Stimulated activated effector memory CD8-positive, alpha-beta T cell treated with anti-CD3 and anti-CD28 coated beads, Interleukin-12 subunit alpha, Interleukin-12 subunit beta, amount 100 ng/mL, for 72 hours (primary cell): Measurements from ENCODE around the gene CD96.
"Not testable (repeated sequence)": the region's sequence is repeated elsewhere in the genome, so short reads cannot be mapped to it uniquely, and the experiment has no call there.

ENCODE experiments used
- ATAC-seq: fragments of 150-1000 bp; cut with Tn5 transposase; 2 replicates; pipeline ENCODE4 v1.10.0; 2021
- DNase-seq, 2 donors: peaks; one replicate each; pipeline ENCODE4 v3.0.0; 2021 to 2022; ENCODE audit warnings: low spot score in 2 of 2
- H3K27ac Mint-ChIP-seq: one replicate; pipeline ENCODE4 v1.8.0; 2022; ENCODE audit warnings: mild to moderate bottlenecking, mixed read lengths
- H3K36me3 Mint-ChIP-seq: one replicate; pipeline ENCODE4 v1.8.0; 2022; ENCODE audit warnings: mild to moderate bottlenecking, mixed read lengths
- H3K4me1 Mint-ChIP-seq: one replicate; pipeline ENCODE4 v1.8.0; 2022; ENCODE audit warnings: mixed read lengths
- H3K4me3 Mint-ChIP-seq: one replicate; pipeline ENCODE4 v1.8.0; 2022; ENCODE audit warnings: mild to moderate bottlenecking, mixed read lengths
- H3K9me3 Mint-ChIP-seq: one replicate; pipeline ENCODE4 v1.8.0; 2022; ENCODE audit warnings: mixed read lengths

Gene CD96

GRCh38 chr3:111652492-111653180, 110.6 kb downstream of the CD96 start:
- Mint-ChIP-seq H3K9me3 (peaks cover 4% of the 10 kb centered on the region), H3K4me1 (peaks cover 6% of the 10 kb centered on the region), H3K36me3 (peaks cover 72% of the 10 kb centered on the region), H3K4me3 (no peak overlapping the region), H3K27ac (peak overlapping the region; percentile 47)
- ATAC-seq = peak; percentile 62
- DNase-seq = no peak

- ATAC-seq = no peak
- no peak overlapping the region for H3K4me3 Mint-ChIP-seq
- no peak overlapping the region for H3K27ac Mint-ChIP-seq
- peaks cover 61% of the 10 kb centered on the region for H3K36me3 Mint-ChIP-seq
- no peak for DNase-seq
- peaks cover 2% of the 10 kb centered on the region for H3K4me1 Mint-ChIP-seq
- peaks cover 4% of the 10 kb centered on the region for H3K9me3 Mint-ChIP-seq
These were observed 111.8 kb downstream of the CD96 start for GRCh38 chr3:111653766-111654165.

- DNase-seq = no peak
- no peak overlapping the region for H3K27ac Mint-ChIP-seq
- no peak overlapping the region for H3K4me3 Mint-ChIP-seq
- peaks cover 16% of the 10 kb centered on the region for H3K4me1 Mint-ChIP-seq
- peaks cover 37% of the 10 kb centered on the region for H3K36me3 Mint-ChIP-seq
- no peak for ATAC-seq
- H3K9me3 Mint-ChIP-seq = peaks cover 12% of the 10 kb centered on the region
These were observed 120.0 kb downstream of the CD96 start for GRCh38 chr3:111662012-111662411.

GRCh38 chr3:111662907-111663306, 120.9 kb downstream of the CD96 start:
- ATAC-seq = no peak
- H3K9me3 Mint-ChIP-seq = peaks cover 12% of the 10 kb centered on the region
- H3K27ac Mint-ChIP-seq = peak overlapping the region; percentile 1
- H3K4me3 Mint-ChIP-seq = no peak overlapping the region
- peaks cover 24% of the 10 kb centered on the region for H3K4me1 Mint-ChIP-seq
- H3K36me3 Mint-ChIP-seq = peaks cover 40% of the 10 kb centered on the region
- no peak for DNase-seq

- H3K9me3 Mint-ChIP-seq = peaks cover 8% of the 10 kb centered on the region
- H3K4me1 Mint-ChIP-seq = peaks cover 55% of the 10 kb centered on the region
- H3K4me3 Mint-ChIP-seq = peak overlapping the region; percentile 28
- H3K36me3 Mint-ChIP-seq = peaks cover 31% of the 10 kb centered on the region
- peak overlapping the region; percentile 72 for H3K27ac Mint-ChIP-seq
- DNase-seq (no peak), ATAC-seq (peak; percentile 79)
These were observed 124.2 kb downstream of the CD96 start for GRCh38 chr3:111666041-111666735.

GRCh38 chr3:111667170-111667569, 125.2 kb downstream of the CD96 start:
- H3K9me3 Mint-ChIP-seq = peaks cover 8% of the 10 kb centered on the region
- no peak for DNase-seq
- H3K4me3 Mint-ChIP-seq = peak overlapping the region; percentile 48
- H3K27ac Mint-ChIP-seq = peak overlapping the region; percentile 46
- peaks cover 28% of the 10 kb centered on the region for H3K36me3 Mint-ChIP-seq
- no peak for ATAC-seq
- peaks cover 62% of the 10 kb centered on the region for H3K4me1 Mint-ChIP-seq

- peak; percentile 93 for ATAC-seq
- Mint-ChIP-seq H3K27ac (peak overlapping the region; percentile 46), H3K9me3 (peaks cover 3% of the 10 kb centered on the region), H3K4me3 (peak overlapping the region; percentile 48), H3K36me3 (peaks cover 28% of the 10 kb centered on the region), H3K4me1 (peaks cover 67% of the 10 kb centered on the region)
- no peak for DNase-seq
These were observed 125.7 kb downstream of the CD96 start for GRCh38 chr3:111667621-111668239.

GRCh38 chr3:111668326-111668725, 126.3 kb downstream of the CD96 start:
- Mint-ChIP-seq H3K4me1 (peaks cover 73% of the 10 kb centered on the region), H3K36me3 (peaks cover 22% of the 10 kb centered on the region), H3K27ac (peak overlapping the region; percentile 46), H3K9me3 (no peaks in the 10 kb centered on the region), H3K4me3 (peak overlapping the region; percentile 48)
- no peak for DNase-seq
- ATAC-seq = no peak

GRCh38 chr3:111668888-111669488, 127.0 kb downstream of the CD96 start:
- Mint-ChIP-seq H3K9me3 (no peaks in the 10 kb centered on the region), H3K4me1 (peaks cover 80% of the 10 kb centered on the region), H3K27ac (peak overlapping the region; percentile 46), H3K36me3 (peaks cover 17% of the 10 kb centered on the region), H3K4me3 (no peak overlapping the region)
- ATAC-seq (peak; percentile 48), DNase-seq (no peak)

GRCh38 chr3:111669926-111670630, 128.1 kb downstream of the CD96 start:
- no peaks in the 10 kb centered on the region for H3K9me3 Mint-ChIP-seq
- no peak overlapping the region for H3K4me3 Mint-ChIP-seq
- peaks cover 25% of the 10 kb centered on the region for H3K36me3 Mint-ChIP-seq
- ATAC-seq (no peak), DNase-seq (no peak)
- H3K27ac Mint-ChIP-seq = peak overlapping the region; percentile 46
- peaks cover 81% of the 10 kb centered on the region for H3K4me1 Mint-ChIP-seq

- not testable (repeated sequence) for DNase-seq, H3K9me3 Mint-ChIP-seq, ATAC-seq
- Mint-ChIP-seq H3K4me3 (peak overlapping the region; percentile 76), H3K36me3 (peaks cover 33% of the 10 kb centered on the region), H3K4me1 (peaks cover 80% of the 10 kb centered on the region), H3K27ac (peak overlapping the region; percentile 93)
These were observed 130.5 kb downstream of the CD96 start for GRCh38 chr3:111672461-111672860.

GRCh38 chr3:111675846-111676210, 133.8 kb downstream of the CD96 start:
- peak overlapping the region; percentile 76 for H3K4me3 Mint-ChIP-seq
- ATAC-seq (no peak), DNase-seq (no peak)
- H3K9me3 Mint-ChIP-seq = no peaks in the 10 kb centered on the region
- peaks cover 51% of the 10 kb centered on the region for H3K36me3 Mint-ChIP-seq
- H3K4me1 Mint-ChIP-seq = peaks cover 78% of the 10 kb centered on the region
- H3K27ac Mint-ChIP-seq = peak overlapping the region; percentile 93

- ATAC-seq (peak; percentile 69), DNase-seq (no peak)
- Mint-ChIP-seq H3K4me1 (peaks cover 77% of the 10 kb centered on the region), H3K27ac (peak overlapping the region; percentile 93), H3K4me3 (peak overlapping the region; percentile 76), H3K9me3 (no peaks in the 10 kb centered on the region), H3K36me3 (peaks cover 55% of the 10 kb centered on the region)
These were observed 134.4 kb downstream of the CD96 start for GRCh38 chr3:111676211-111677006.

GRCh38 chr3:111677007-111677392, 135.0 kb downstream of the CD96 start:
- Mint-ChIP-seq H3K4me3 (peak overlapping the region; percentile 76), H3K36me3 (peaks cover 58% of the 10 kb centered on the region), H3K4me1 (peaks cover 79% of the 10 kb centered on the region), H3K9me3 (no peaks in the 10 kb centered on the region), H3K27ac (peak overlapping the region; percentile 93)
- ATAC-seq (no peak), DNase-seq (no peak)
